Left lobe of liver (tissue), 2 donors: Measurements from ENCODE around the gene ZNF446. TPM values are rescaled to one million over a fixed set of nuclear protein-coding genes. Genes with fewer than 3 reads are reported as not detected.
A peak's percentile ranks its signal among the peaks of the same experiment; 100 is the strongest.
"Not testable (repeated sequence)": the region's sequence is repeated elsewhere in the genome, so short reads cannot be mapped to it uniquely, and the experiment has no call there.

ENCODE experiments used
- ATAC-seq: fragments of 200-7000 bp; cut with Tn5 transposase; one replicate; pipeline ENCODE4 v1.9.1; 2020; ENCODE audit warnings: mild to moderate bottlenecking, moderate library complexity
- DNase-seq: peaks from one replicate; pipeline ENCODE4 v3.0.0-alpha.2; 2020; ENCODE audit warnings: low spot score
- total RNA-seq: library from RNA; stranded (reverse); gene quantifications from one replicate; pipeline ENCODE4 v1.2.1, GENCODE V29; 2021
- donor health status: DM: no; HTN: no; CAD: no; lungs with moderate emphysema.
- donor health status: DM: no; HTN: yes; CAD: no.

ZNF446 gene
- total RNA-seq, 1 donor from 2014 or later, result 2.4 TPM

DNA sequence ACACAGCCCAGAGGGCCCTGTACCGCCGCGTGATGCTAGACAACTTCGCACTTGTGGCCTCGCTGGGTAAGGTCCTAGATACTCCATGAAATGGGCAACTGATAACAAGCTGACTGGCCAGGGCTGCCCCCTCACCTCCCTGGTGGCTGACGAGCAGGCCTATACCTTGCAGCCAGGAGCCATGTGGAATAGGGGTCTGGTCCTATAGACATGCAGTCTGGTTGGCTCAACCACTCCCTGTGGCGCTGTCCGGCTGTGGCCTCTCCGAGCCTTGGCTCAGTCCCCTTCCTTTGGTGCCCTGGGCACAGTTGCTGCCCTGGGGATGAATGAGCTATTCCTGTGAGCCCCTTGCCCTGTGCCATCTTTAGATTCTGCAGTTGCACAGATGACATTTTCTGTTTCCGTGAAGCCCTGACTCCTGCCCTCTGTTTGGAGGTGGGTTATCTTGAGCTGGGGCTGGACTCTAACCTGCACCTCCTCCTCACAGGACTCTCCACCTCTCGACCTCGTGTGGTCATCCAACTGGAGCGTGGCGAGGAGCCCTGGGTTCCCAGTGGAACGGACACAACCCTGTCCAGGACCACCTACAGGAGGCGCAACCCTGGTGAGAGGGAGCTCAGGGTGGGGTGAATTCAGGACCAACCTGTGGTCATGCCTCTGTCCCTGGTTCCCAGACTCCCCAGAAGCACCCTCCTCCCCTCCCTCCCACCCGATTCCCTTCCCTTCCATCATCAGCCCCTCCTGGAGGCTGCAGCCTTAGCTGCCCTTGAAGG lies 6.7 kb upstream of the ZNF446 start:
- peak; percentile 51 for DNase-seq

DNA sequence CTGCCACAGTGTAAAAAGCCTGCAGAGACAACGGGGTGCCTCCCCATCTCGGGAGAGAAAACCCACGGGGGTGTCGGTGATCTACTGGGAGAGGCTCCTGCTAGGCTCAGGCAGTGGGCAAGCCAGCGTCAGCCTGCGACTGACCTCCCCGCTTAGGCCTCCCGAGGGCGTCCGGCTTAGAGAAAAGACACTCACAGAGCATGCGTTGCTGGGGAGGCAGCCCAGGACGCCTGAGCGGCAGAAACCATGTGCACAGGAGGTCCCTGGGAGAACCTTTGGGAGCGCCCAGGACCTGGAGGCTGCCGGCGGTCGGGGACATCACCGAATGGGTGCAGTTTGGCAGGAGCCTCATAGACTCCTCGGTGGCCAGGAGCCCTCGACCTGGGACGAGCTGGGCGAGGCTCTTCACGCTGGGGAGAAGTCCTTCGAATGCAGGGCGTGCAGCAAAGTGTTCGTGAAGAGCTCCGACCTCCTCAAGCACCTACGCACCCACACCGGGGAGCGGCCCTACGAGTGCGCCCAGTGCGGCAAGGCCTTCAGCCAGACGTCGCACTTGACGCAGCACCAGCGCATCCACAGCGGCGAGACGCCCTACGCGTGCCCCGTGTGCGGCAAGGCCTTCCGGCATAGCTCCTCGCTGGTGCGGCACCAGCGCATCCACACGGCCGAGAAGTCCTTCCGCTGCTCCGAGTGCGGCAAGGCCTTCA lies 5.2 kb upstream of the ZNF446 start:
- ATAC-seq, DNase-seq: not testable (repeated sequence)

More for the DNA sequence above, 6.7 kb upstream of the ZNF446 start:
- ATAC-seq, result no peak

DNA sequence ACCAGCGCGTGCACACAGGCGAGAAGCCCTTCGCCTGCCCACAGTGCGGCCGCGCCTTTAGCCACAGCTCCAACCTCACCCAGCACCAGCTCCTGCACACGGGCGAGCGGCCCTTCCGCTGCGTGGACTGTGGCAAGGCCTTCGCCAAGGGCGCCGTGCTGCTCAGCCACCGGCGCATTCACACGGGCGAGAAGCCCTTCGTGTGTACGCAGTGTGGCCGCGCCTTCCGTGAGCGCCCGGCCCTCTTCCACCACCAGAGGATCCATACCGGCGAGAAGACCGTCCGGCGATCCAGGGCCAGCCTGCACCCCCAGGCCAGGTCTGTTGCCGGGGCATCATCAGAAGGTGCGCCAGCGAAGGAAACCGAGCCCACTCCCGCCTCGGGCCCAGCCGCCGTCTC lies 4.4 kb upstream of the ZNF446 start:
- ATAC-seq, result no peak
- no peak for DNase-seq

GRCh38 chr19:58473775-58474174 lies 2.4 kb upstream of the ZNF446 start:
- DNase-seq, result no peak

GRCh38 chr19:58474291-58474996 lies 1.7 kb upstream of the ZNF446 start:
- DNase-seq (no peak), ATAC-seq (no peak)

More at GRCh38 chr19:58473775-58474174, 2.4 kb upstream of the ZNF446 start:
- ATAC-seq, result no peak

GRCh38 chr19:58474997-58475713 lies 997 bp upstream of the ZNF446 start:
- DNase-seq, result no peak
- ATAC-seq, result no peak

DNA sequence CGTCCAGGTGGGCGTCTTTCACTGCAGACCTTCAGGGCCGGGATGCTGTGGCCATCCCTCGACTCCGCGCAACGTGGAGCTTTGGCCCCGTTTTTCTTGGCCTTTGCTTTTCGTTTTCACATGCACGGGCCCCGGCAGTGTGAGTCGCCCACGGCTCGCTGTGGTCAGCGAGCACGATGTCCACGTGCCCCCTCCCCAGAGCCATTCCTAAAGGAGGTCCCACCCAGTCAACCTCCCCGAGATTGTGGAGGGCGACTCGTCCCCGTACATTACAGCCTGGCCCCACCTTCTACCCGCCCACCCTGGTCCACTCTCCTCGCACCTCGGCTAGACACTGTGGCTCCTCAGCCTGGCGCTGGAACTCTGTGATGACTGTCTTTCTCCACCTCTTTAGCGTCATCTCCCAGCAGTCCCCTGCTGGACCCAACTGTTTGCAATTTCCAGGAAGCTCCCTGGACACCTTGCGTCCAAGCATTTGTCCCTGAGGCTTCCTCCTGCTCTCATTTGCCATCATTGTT lies 405 bp downstream of the ZNF446 start:
- DNase-seq, result no peak
- ATAC-seq, result peak; percentile 21

DNA sequence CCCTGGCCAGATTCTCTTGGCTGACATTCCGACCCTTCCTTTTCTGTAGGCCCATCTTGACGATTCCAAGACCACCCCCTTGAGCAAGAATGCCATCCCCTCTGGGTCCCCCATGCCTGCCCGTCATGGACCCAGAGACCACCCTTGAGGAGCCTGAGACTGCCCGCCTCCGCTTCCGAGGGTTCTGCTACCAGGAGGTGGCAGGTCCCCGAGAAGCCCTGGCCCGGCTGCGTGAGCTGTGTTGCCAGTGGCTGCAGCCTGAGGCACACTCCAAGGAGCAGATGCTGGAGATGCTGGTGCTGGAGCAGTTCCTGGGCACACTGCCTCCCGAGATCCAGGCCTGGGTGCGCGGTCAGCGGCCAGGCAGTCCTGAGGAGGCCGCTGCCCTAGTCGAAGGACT lies 978 bp downstream of the ZNF446 start:
- DNase-seq (no peak), ATAC-seq (no peak)

- no peak for ATAC-seq
- DNase-seq, result no peak
Observed at GRCh38 chr19:58477871-58478270, 1.7 kb downstream of the ZNF446 start.

DNA sequence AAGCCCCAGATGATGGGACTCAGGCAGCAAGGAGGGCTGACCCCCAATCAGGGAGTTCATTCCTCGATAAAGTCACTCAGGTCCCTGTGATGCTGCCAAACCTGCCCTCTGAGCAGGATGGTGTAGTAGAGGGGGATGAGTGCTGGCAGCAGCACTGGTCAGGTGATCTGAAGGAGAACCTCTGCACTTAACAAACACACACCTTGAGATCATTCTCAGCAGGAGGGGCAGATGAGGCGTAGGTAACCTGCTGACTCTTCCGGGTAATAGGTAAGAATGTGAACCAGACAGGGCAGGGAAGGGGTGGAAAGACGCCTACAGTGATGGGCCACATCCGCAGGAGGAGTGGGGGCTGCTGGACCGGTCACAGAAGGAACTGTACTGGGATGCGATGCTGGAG lies 3.2 kb downstream of the ZNF446 start:
- no peak for ATAC-seq
- no peak for DNase-seq

GRCh38 chr19:58479736-58480480 lies 3.8 kb downstream of the ZNF446 start:
- DNase-seq (no peak), ATAC-seq (no peak)

GRCh38 chr19:58480481-58480830 lies 4.3 kb downstream of the ZNF446 start:
- no peak for DNase-seq

GRCh38 chr19:58480831-58481230 lies 4.7 kb downstream of the ZNF446 start:
- DNase-seq (no peak), ATAC-seq (no peak)

More at GRCh38 chr19:58480481-58480830, 4.3 kb downstream of the ZNF446 start:
- ATAC-seq, result no peak

GRCh38 chr19:58482372-58482771 lies 6.2 kb downstream of the ZNF446 start:
- ATAC-seq (no peak), DNase-seq (no peak)

- ATAC-seq, result no peak
- no peak for DNase-seq
Observed at GRCh38 chr19:58483776-58484175, 7.6 kb downstream of the ZNF446 start.

DNA sequence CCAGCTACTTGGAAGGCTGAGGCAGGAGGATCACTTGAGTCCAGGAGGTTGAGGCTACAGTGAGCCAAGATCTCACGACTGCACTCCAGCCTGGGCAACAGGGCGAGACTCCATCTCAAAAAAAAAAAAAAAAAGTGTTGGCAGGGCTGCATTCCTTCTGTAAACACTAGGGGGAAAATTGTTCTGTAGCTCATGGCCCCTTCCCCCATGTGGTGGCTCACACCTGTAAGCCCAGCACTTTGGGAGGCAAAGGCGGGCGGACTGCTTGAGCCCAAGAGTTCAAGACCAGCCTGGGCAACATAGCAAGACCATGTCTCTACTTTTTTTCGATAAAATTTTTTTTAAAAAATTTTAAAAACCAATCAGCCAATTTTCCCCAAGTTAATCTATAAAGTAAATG lies 8.2 kb downstream of the ZNF446 start:
- not testable (repeated sequence) for ATAC-seq, DNase-seq

DNA sequence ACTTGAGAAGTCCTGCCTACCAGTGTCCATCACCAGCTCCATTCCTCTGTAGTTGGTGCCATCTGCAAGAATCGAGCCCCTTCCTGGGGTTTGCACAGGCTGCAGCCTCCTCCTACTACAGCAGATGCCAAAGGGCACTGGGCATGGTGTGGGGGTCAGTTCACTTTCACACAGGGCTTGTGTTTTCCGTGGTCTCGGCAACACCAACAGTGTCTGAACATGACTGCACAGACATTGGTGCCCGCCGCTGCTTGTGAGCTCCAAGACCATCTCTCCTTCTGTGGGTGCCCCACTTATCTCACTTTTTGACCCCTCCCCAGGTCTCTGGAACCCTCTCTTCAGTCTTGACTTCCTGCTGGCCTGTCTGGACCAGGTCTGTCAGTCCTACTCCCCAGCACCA lies 15.2 kb downstream of the ZNF446 start:
- DNase-seq (no peak), ATAC-seq (peak; percentile 6)

DNA sequence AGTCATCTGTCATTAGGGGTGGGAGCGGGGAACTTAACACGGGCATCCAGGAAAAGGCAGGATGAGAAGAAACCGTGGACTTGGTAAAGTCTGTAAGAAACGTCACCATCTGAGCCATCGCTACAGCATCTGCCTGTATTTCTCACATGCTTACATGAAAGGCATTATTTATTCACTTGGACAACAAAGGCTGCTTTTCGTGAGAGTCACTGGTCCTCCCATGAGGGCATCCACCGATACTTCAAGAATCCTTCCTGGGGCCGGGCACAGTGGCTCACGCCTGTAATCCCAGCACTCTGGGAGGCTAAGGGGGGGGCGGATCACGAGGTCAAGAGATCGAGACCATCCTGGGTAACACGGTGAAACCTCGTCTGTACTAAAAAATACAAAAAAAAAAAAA lies 16.1 kb downstream of the ZNF446 start:
- DNase-seq (no peak), ATAC-seq (no peak)

DNA sequence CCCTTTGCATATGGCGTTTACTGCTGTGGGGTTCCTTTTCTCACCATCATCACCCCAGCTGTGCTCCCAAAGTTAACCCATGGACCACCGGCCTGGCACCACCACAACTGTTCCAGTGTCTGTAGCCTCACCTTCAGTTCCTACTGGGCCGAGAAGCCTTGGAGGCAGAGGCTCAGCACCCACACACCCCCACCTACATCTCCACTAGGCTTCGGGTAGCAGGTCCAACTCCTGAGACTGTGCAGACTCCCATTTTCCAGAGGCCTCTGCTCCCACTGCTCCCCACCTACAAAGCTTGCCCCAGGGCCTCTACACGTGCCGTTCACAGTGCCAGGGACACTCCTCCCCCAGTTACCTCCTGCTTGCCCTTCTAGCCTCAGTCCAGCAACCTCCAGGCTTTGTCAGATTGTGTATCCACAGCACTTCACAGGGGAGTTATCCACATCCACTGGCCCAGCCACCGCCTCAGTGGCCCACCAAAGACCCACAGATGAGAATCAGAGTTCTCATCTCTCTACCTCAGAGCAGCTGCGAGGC lies 21.6 kb downstream of the ZNF446 start:
- ATAC-seq (peak; percentile 1), DNase-seq (peak; percentile 52)
